Right renal cortex interstitium (tissue), 3 donors: ENCODE results near the gene CLEC17A. TPM values are rescaled to one million over a fixed set of nuclear protein-coding genes. Genes with fewer than 3 reads are reported as not detected.

ENCODE experiments used
- DNase-seq, 3 donors: peaks; one replicate each; pipeline ENCODE4 v3.0.0-alpha.2; 2013; ENCODE audit warnings: low read depth in 3 of 3, low spot score in 2 of 3
- polyA plus RNA-seq, 3 donors: library from polyadenylated mRNA; unstranded; fragments of 120-200 nt; gene quantifications; one replicate each; pipeline ENCODE4 v1.2.1, GENCODE V29; 2013; ENCODE audit not compliant: insufficient read length in 3 of 3

CLEC17A gene
- polyA plus RNA-seq, 3 donors: 0.06 to 0.17 (median 0.12) TPM

DNA sequence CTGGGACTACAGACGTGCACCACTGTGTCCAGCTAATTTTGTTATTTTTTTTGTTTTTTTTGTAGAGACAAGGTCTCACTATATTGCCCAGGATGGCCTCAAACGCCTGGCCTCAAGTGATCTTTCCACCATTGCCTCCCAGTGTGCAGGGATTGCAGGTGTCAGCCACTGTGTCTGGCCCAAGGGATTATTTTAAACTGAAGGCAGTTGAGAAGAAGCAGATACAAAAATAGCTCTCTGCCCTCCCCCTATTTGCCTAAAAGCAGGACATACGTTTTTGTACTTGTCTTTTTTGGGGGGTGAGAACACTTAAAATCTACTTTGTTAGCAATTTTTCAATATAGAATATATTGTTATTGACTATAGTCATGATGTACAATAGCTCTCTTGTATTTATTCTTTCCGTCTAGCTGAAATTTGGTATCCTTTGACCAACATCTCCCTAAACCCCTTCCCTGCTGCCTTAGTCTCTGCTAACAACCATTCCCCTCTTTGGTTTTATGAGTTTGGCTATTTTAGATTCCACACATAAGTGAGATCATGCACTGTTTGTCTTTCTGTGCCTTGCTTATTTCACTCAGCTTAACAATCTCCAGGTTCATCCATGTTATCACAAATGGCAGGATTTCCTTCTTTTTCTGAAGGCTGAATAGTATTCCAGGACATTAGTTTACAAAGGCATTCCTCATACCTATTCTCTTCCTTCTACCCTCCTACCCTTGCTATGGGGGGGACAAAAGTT, 56.8 kb downstream of the CLEC17A start:
- no peak for DNase-seq

DNA sequence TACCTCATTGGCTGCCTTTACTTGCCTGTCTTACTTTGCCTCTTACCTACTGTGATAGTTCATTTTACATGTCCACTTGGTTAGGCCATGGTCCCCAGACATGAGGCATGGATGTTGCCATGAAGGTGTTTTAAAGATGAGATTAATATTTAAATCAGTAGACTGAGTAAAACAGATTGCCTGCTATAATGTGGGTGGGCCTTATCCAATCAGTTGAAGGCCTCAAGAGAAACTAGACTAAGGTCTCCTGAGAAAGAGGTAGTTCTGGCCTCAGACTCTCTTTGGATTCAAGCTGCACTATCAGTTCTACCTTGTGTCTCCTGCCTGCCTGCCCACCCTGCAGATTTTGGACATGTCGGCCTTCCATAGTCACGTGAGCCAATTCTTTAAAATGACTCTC, 65.6 kb downstream of the CLEC17A start:
- DNase-seq: no peak

DNA sequence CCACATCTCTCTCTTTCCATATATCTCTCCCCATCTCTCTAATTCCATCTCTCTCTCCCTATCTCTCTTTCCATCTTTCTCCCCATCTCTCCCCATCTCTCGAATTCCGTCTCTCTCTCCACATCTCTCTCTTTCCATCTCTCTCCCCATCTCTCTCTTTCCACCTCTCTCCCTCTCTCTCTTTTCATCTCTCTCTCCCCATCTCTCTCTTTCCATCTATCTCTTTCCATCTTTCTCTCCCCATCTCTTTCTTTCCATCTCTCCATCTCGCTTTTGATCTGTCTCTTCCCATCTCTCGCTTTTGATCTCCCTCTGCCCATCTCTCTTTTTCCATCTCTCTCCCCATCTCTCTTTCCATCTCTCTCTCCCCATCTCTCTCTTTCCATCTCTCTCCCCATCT, 66.1 kb downstream of the CLEC17A start:
- DNase-seq: no peak

DNA sequence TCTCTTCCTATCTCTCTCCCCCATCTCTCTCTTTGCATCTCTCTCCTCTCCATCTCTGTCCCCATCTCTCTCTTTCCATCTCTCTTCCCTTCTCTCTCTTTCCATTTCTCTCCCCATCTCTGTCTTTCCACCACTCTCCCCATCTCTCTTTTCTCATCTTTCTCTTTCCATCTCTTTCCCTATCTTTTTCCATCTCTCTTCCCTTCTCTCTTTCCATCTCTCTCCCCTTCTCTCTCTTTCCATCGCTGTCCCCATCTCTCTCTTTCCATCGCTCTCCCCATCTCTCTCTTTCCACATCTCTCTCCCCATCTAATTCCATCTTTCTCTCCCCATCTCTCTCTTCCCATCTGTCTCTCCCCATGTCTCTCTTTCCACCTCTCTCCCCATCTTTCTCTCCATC, 67.3 kb downstream of the CLEC17A start:
- DNase-seq: no peak

DNA sequence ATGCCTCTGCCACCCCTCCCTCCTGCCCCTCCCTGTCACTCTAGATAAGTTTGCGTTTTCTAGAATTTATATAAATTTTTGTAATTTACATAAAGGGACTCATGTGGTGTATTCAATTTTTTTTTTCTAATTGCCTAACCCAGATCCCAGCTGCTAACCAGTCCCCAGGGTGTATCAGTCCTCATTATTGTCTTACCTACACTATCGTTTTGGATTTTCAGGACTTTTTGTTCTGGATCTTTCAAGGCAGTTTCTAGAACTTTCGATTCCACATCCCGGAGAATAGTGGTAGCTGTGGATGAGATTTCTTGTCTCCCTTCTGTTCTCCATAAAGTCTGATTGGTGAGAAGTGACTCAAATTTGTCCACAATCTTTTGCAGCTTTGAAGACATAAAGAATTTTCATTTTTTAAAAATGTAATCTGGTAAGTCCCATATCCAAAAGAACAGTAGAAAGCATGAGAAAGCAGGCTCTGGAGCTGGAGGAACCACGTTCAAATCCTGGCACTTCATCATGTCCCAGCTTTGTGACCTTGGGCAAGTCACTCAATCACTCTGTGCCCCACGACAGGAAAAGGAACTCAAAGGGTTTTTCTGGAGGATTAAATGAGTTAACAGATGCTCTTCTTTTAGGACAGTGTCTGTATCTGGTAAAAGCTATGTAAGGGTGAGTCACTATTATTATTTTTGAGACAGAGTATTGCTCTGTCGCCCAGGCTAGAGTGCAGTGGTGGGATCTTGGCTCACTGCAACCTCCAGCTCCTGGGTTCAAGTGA, 72.1 kb downstream of the CLEC17A start:
- no peak for DNase-seq

DNA sequence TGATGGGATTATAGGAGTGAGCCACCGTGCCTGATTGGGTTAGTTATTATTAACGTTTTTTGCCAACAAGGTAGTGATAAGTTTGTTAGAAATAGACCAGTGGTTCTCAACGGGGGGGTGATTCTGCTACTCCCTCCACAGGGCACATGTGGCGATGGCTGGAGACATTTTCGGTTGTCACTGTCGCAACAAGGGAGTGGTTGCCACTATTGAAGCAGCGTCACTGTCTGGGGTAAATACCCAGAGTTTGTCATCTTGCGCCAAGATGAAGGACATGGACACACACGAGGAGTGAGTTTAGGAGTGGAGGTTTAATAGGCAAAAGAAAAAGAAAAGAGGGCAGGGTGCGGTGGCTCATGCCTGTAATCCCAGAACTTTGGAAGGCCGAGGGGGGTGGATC, 72.8 kb downstream of the CLEC17A start:
- DNase-seq: no peak

DNA sequence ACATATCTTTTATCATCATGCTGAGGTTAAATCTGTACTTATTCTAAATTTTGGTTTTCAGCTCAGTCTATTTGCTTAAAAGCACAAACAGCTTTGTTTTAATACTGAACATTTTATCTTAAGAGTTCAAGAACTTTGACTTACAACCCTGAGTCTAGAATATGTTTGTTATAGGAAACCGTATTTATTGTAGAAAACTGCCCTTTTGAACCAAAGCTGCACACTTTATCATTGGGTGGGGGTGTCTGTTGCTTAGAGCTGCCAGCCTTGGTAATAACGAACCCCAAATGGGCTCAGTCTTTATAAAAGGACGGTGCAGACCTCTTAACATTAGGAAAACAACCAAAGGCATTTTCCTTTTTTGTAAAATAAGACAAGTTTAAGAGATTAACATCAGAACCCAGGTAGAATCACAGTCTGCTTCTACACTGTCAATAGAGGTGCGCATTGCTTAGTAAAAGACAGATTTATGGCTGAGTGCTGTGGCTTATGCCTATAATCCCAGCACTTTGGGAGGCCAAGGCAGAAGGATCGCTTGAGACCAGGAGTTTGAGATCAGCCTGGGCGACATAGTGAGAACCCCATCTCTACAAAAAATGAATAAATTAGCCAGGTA, 77.1 kb downstream of the CLEC17A start:
- DNase-seq: no peak

DNA sequence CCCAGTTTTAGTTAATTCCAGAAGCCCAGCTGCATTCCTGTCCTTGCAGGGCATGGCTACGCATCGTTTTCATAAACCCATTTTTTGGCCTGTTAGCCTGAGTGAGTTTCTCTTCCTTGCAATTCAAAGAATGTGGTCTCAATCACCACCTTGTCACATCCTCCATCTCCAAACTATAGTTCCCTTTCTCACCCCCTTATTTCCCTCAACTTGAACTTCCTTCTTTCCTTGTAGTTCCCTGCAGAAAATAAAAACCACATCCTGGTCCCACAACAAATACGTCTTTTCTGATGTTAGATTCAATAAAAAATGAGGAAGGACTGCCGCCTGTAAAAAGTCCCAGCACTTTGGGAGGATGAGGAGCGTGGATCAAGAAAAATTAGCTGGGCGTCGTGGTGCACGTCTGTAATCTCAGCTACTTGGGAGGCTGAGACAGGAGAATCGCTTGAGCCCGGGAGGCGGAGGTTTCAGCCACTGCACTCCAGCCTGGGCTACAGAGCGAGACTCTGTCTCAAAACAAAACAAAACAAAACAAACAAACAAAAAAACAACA, 78.6 kb downstream of the CLEC17A start:
- no peak for DNase-seq

Other genes with a start within 250 kb of the CLEC17A start
- 10 to 100 TPM; 18.2 to 23.0 (median 19.2) TPM for gene ADGRE5, start 201.6 kb upstream of the CLEC17A start, polyA plus RNA-seq
- gene DDX39A, start 163.7 kb upstream of the CLEC17A start, polyA plus RNA-seq: 10 to 100 TPM; 46.6 to 53.9 (median 52.1) TPM
- 10 to 100 TPM; 86.1 to 98.8 (median 94.6) TPM for gene PKN1, start 149.8 kb upstream of the CLEC17A start, polyA plus RNA-seq
- gene PTGER1, start 107.7 kb upstream of the CLEC17A start, polyA plus RNA-seq: 1 to 10 TPM; 2.2 to 4.4 (median 3.7) TPM
- 10 to 100 TPM; 52.6 to 67.1 (median 66.6) TPM for gene GIPC1, start 87.0 kb upstream of the CLEC17A start, polyA plus RNA-seq
- 100 to 1,000 TPM in 1 of 3 donors, 10 to 100 TPM in 2; 97.2 to 119 (median 99.3) TPM for gene DNAJB1, start 64.7 kb upstream of the CLEC17A start, polyA plus RNA-seq
- 100 to 1,000 TPM; 113 to 144 (median 132) TPM for gene TECR, start 53.5 kb upstream of the CLEC17A start, polyA plus RNA-seq
- gene NDUFB7, start 11.0 kb upstream of the CLEC17A start, polyA plus RNA-seq: 10 to 100 TPM; 76.7 to 96.7 (median 88.4) TPM
- under 1 TPM in 2 of 3 donors, not detected in 1; 0.11 to 0.20 TPM for gene ADGRE3, start 91.8 kb downstream of the CLEC17A start, polyA plus RNA-seq
- gene ZNF333, start 107.0 kb downstream of the CLEC17A start, polyA plus RNA-seq: 10 to 100 TPM; 14.3 to 16.6 (median 16.1) TPM
- gene ADGRE2, start 195.5 kb downstream of the CLEC17A start, polyA plus RNA-seq: under 1 TPM; 0.32 to 0.40 (median 0.40) TPM